HCT116 (cell line): ENCODE data around the gene MIEF2.

Experiments used
- POLR2A ChIP-seq: IDR thresholded peaks from 2 replicates; pipeline ENCODE4 v1.7.0; 2011; ENCODE audit warnings: borderline replicate concordance; ENCODE audit not compliant: insufficient read depth, insufficient read length; ENCODE audit errors: extremely low read depth
- SIN3A ChIP-seq: IDR thresholded peaks from 2 replicates; pipeline ENCODE4 v1.6.1; 2012; ENCODE audit warnings: low read depth

GRCh38 chr17:18246880-18247612 lies 13.4 kb upstream of the MIEF2 start:
- TF ChIP-seq POLR2A (no peak), SIN3A (no peak)
